Upper lobe of right lung (tissue), 1 donor: ENCODE results near the gene N4BP2L2. TPM values are rescaled to one million over a fixed set of nuclear protein-coding genes. Genes with fewer than 3 reads are reported as not detected.

Experiments
- ATAC-seq: fragments of 200-7000 bp; cut with Tn5 transposase; one replicate; pipeline ENCODE4 v1.9.1; 2020; ENCODE audit warnings: mild to moderate bottlenecking, moderate library complexity
- DNase-seq: peaks from one replicate; pipeline ENCODE4 v3.0.0-alpha.2; 2020
- H3K27ac ChIP-seq: fragments of 200-600 bp; one replicate; pipeline ENCODE4 v1.8.0; 2022
- H3K27me3 ChIP-seq: fragments of 200-600 bp; one replicate; pipeline ENCODE4 v1.8.0; 2022; ENCODE audit warnings: mild to moderate bottlenecking
- H3K36me3 ChIP-seq: fragments of 200-600 bp; one replicate; pipeline ENCODE4 v1.8.0; 2022
- H3K4me1 ChIP-seq: fragments of 200-600 bp; one replicate; pipeline ENCODE4 v1.8.0; 2022
- H3K4me3 ChIP-seq: fragments of 200-600 bp; one replicate; pipeline ENCODE4 v1.8.0; 2022; ENCODE audit warnings: mild to moderate bottlenecking
- H3K9me3 ChIP-seq: fragments of 200-600 bp; one replicate; pipeline ENCODE4 v1.8.0; 2022
- intact Hi-C: fragments of 100-400 bp; cut with DNase I; formaldehyde crosslinking; loops from one replicate; pipeline ENCODE4 v1.11.0; 2022
- total RNA-seq: library from RNA; stranded (reverse); fragmentation: NEBNext Ultra II Directional; extraction: Animal tissue kit (Norgen Biotek cat#: 25700); gene quantifications from one replicate; pipeline ENCODE4 v1.2.1, GENCODE V29; 2021
- TF ChIP-seq, protein P1 (sequence below): fragments of 200-600 bp; IDR thresholded peaks from one replicate; pipeline ENCODE4 v1.8.0; 2022; ENCODE audit warnings: antibody characterized with exemption
- donor health status: DM: no; HTN: yes; CAD: no; lungs with severe emphysema.

Gene N4BP2L2
- total RNA-seq, 1 donor from 2014 or later = 168 TPM

DNA sequence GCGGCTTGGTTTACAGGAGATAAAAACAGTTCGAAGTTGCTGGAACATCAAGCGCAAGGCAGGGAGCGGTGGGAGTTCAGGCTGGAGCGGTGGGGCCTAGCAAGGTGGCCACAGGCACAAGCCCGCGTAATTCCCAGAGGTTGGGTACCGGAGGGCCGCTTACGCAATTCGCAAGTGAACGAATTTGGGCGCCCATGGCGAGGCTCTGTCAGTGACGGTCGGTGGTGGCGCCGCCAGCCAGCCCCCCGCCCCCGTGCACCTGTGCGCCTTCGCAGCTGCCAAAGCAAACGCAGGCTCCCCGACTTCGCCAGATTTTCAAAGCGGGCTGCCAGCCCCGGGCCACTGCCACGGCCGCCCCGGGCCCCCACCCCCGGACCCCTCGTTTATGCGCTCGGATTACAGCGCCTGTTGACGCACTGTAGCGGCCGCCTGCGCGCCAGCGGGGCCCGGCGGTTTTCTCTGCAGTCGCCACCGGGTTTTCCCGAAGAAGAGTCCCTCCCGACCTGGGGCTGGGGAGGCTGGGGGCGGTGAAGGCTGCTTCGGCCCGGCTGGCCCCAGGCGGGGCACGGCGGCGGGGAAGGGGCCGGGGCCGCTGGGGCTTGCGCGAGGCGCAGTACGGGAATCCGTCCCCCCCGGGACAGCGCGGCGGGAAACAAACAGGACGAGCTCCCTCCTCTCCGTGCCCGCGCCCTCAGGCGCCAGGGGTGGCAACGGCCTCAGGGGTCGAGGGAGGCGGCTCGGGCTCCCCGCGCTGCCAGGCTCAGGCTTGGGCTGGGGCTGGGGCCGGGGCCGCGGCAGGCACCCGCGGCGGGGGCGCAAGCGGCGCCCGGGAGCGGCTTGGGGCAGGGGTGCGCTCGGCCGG lies 111.4 kb downstream of the N4BP2L2 start:
- intact Hi-C loops = no loop called here
- peak; percentile 84 for DNase-seq
- peak overlapping the region; percentile 92 for H3K27ac ChIP-seq
- no peaks in the 10 kb centered on the region for H3K36me3 ChIP-seq
- peak; percentile 46 for ATAC-seq
- no peaks in the 10 kb centered on the region for H3K9me3 ChIP-seq
- H3K27me3 ChIP-seq = no peaks in the 10 kb centered on the region
- H3K4me3 ChIP-seq = peak overlapping the region; percentile 90
- TF ChIP-seq, protein P1, sequence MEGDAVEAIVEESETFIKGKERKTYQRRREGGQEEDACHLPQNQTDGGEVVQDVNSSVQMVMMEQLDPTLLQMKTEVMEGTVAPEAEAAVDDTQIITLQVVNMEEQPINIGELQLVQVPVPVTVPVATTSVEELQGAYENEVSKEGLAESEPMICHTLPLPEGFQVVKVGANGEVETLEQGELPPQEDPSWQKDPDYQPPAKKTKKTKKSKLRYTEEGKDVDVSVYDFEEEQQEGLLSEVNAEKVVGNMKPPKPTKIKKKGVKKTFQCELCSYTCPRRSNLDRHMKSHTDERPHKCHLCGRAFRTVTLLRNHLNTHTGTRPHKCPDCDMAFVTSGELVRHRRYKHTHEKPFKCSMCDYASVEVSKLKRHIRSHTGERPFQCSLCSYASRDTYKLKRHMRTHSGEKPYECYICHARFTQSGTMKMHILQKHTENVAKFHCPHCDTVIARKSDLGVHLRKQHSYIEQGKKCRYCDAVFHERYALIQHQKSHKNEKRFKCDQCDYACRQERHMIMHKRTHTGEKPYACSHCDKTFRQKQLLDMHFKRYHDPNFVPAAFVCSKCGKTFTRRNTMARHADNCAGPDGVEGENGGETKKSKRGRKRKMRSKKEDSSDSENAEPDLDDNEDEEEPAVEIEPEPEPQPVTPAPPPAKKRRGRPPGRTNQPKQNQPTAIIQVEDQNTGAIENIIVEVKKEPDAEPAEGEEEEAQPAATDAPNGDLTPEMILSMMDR = no peak
- peaks cover 25% of the 10 kb centered on the region for H3K4me1 ChIP-seq

DNA sequence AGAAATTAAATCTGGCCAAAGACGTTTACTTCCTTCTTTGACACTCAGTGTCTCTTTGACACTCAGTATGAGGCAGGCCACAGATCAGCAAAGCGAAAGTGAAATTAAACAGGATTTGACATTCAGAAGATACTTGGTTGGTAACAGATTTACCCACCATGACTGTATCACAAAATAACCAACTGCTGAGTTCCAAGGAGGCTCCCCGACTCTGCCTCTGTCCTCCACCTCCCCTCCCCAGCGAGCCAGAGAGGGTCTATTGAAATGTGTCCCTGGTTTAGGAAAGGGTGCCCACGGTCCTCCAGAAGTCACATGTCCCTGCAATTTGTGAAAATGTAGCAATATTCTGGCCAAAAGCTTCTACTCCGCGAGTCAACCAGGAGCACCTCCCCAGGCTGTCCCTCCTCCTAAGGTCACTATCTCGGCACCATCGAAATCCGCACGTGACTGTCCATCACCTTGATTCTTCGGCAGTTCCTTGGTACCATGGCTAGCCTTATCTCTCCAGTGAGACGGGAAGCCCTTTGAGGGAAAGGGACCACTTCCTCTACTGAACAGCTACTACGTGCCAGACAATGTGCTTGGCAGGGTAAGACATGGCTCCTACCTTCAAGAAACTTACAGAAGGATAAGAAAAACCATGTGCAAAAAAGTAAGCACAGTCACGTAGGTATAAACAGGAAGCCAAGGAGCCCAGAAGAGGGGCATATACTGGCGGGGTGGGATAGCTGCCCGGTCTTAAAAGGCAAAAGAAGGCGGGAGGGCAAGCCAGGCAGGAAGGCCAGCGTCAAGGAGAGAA lies 112.2 kb downstream of the N4BP2L2 start:
- peaks cover 25% of the 10 kb centered on the region for H3K4me1 ChIP-seq
- peak overlapping the region; percentile 92 for H3K27ac ChIP-seq
- H3K4me3 ChIP-seq = peak overlapping the region; percentile 90
- intact Hi-C loops = no loop called here
- DNase-seq (no peak), ATAC-seq (peak; percentile 25)
- no peaks in the 10 kb centered on the region for H3K27me3 ChIP-seq
- H3K36me3 ChIP-seq = no peaks in the 10 kb centered on the region
- H3K9me3 ChIP-seq = no peaks in the 10 kb centered on the region
- TF ChIP-seq, protein P1 = no peak

DNA sequence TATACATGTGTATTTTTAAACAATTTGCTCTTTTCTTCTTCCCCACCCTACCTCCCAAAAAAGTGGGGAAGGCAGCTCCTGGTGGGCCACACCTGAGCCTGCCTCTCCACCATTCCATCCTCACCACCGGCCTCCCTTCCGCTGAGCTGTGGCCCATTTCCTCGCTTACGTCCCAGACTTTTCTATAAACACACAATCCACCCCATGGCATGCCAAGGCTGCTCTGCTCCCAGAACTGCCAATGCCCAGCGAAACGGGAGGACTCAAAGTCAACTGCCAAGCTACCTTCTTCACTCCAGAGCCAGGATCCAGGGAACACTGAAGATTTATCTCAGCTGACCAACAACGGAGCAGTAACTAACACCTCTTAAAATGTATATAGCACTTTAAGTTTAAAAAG lies 113.4 kb downstream of the N4BP2L2 start:
- H3K36me3 ChIP-seq = no peaks in the 10 kb centered on the region
- H3K27me3 ChIP-seq = no peaks in the 10 kb centered on the region
- TF ChIP-seq, protein P1 = no peak
- peak overlapping the region; percentile 92 for H3K27ac ChIP-seq
- ATAC-seq (no peak), DNase-seq (no peak)
- H3K9me3 ChIP-seq = no peaks in the 10 kb centered on the region
- H3K4me3 ChIP-seq = no peak overlapping the region
- peaks cover 25% of the 10 kb centered on the region for H3K4me1 ChIP-seq
- intact Hi-C loops = no loop called here

DNA sequence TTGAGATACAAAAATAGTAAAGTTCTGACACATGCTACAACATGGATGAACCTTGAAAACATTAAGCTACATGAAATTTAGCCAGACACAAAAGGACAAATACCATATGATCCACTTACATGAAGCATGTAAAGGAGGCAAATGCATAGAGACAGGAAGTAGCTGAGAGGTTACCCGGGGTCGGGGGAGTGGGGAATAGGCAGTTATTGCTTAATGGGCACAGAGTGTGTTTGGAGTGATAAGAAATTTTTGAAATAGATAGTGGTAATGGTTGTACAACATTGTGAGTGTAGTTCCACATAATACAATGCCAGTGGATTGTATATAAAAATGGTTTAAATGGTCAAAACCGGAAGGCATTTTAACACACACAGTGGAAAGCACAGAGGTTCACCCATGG lies 115.0 kb downstream of the N4BP2L2 start:
- DNase-seq = no peak
- H3K36me3 ChIP-seq = no peaks in the 10 kb centered on the region
- intact Hi-C loops = no loop called here
- TF ChIP-seq, protein P1 = no peak
- peaks cover 16% of the 10 kb centered on the region for H3K4me1 ChIP-seq
- no peak overlapping the region for H3K27ac ChIP-seq
- no peak overlapping the region for H3K4me3 ChIP-seq
- peaks cover 5% of the 10 kb centered on the region for H3K9me3 ChIP-seq
- H3K27me3 ChIP-seq = no peaks in the 10 kb centered on the region
- ATAC-seq = no peak

DNA sequence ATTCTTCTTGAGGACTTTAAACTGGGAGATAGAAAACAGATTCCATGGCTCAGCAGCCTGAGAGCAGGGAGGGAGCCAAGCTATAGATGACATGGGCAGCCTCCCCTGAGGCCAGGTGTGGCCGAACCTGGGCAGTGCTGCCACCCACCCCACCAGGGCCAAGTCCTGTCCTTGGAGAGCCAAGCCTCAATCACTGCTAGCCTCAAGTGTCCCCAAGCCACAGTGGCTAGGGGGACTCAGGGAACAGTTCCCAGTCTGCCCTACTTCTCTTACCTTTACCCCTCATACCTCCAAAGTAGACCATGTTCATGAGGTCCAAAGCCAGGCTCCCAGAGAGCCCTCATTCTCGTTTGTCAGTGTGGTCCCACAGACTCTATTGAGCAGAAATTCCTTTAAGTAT lies 118.7 kb downstream of the N4BP2L2 start:
- intact Hi-C loops = no loop called here
- no peak for ATAC-seq

More for the DNA sequence above, 118.7 kb downstream of the N4BP2L2 start:
- no peaks in the 10 kb centered on the region for H3K4me1 ChIP-seq
- no peak overlapping the region for H3K4me3 ChIP-seq
- TF ChIP-seq, protein P1 = no peak
- H3K27me3 ChIP-seq = no peaks in the 10 kb centered on the region
- H3K9me3 ChIP-seq = peaks cover 5% of the 10 kb centered on the region
- H3K36me3 ChIP-seq = no peaks in the 10 kb centered on the region
- no peak for DNase-seq
- no peak overlapping the region for H3K27ac ChIP-seq
